Heart left ventricle (tissue), 13 donors: Measurements from ENCODE around the gene PER2.

Experiments used
- POLR2A ChIP-seq, 2 donors: fragments of 450-650 bp; IDR thresholded peaks; one replicate each; pipeline ENCODE4 v1.6.1; 2017; ENCODE audit warnings: antibody characterized with exemption in 2 of 2, mild to moderate bottlenecking in 2 of 2, moderate library complexity in 2 of 2
- TF ChIP-seq, protein P1 (sequence below), 12 donors: fragments of 200-600 bp; sonication (generic) in 4 of 12; IDR thresholded peaks; one replicate each; pipeline versions ENCODE4 v1.5.0 to v1.8.0; 2018 to 2022; ENCODE audit warnings: antibody characterized with exemption in 12 of 12, mild to moderate bottlenecking in 5 of 12
- donor health status: ischemic (EF 13 %, LVEDD 7.1; RV severe dilation, severe dysfunction).
- donor health status: DM: no; HTN: yes; CAD: no.
- donor health status: DM: no; HTN: no; CAD: no.
- donor health status: ischemic (EF 25% LVEDD 6.9; RV normal size, moderate dysfunction).
- donor health status: ischemic (EF 25% LVEDD 5.7; RV mildly dilated, moderate dysfunction).
- donor health status: ischemic (EF 35%, LVEDD 5.7; RV mildly dilated, moderate dysfunction).
- donor health status: nonischemic (EF 11% LVEDD 7.7; RV severe dilation, severe dysfunction).
- donor health status: DM: yes; HTN: yes; CAD: no.
- donor health status: PGD.
- donor health status: ischemic (EF 29% LVEDD 5.4; RV normal size, mild dysfunction).
- donor health status: nonischemic (EF 23%, LVEDD 6.1; RV moderate dilation, normal function).

DNA sequence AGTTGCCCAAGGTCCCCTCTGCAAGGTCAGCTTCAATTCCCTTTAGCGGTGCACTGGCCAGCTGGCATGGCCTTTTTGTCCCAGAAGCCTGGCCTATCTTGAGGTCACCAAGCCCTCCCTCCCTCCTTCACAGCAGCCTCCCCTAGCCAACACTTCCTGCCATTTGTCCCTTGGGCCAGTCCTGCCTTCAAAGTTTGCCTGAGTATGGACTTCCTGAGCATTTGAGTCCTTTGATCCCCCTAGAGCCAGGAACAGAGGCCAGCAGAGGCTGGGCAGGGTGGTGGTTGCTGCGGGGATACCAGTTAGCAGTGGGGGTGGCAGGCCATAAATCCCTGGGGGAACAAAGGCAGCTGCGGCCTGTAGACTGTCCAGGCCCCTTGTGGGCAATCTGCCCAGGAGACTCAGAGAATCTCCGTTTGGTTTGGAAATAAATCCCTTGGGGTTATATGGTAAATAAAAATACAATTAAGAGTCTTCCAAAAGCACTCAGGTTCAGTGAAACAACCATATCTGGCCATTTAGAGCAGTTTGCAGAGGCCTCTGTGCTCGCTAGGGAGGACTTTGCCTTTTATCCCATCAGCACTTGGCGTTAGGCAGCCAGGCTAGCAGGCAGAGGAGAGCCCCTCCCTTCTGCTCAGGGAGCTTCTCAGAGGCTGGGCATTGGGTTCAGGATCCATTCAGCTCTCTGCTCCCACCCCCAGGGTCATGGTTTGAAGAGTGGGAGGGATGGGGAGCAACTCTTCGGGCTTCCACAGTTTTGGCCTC, 45.5 kb downstream of the PER2 start:
- TF ChIP-seq, protein P1, sequence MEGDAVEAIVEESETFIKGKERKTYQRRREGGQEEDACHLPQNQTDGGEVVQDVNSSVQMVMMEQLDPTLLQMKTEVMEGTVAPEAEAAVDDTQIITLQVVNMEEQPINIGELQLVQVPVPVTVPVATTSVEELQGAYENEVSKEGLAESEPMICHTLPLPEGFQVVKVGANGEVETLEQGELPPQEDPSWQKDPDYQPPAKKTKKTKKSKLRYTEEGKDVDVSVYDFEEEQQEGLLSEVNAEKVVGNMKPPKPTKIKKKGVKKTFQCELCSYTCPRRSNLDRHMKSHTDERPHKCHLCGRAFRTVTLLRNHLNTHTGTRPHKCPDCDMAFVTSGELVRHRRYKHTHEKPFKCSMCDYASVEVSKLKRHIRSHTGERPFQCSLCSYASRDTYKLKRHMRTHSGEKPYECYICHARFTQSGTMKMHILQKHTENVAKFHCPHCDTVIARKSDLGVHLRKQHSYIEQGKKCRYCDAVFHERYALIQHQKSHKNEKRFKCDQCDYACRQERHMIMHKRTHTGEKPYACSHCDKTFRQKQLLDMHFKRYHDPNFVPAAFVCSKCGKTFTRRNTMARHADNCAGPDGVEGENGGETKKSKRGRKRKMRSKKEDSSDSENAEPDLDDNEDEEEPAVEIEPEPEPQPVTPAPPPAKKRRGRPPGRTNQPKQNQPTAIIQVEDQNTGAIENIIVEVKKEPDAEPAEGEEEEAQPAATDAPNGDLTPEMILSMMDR (IDR thresholded peaks at IDR 0.05): no peak
- TF ChIP-seq POLR2A (IDR thresholded peaks at IDR 0.05): no peak
